Peyer's patch (tissue), 4 donors: ENCODE measurements around the gene CDH4. TPM values are rescaled to one million over a fixed set of nuclear protein-coding genes. Genes with fewer than 3 reads are reported as not detected.

Experiments
- DNase-seq, 3 donors: peaks; one replicate each; pipeline ENCODE4 v3.0.0-alpha.2; 2017 to 2019
- H3K27ac ChIP-seq, 4 donors: fragments of 200-600 bp; sonication (generic); one replicate each; pipeline ENCODE4 v1.5.1; 2016 to 2019
- H3K27me3 ChIP-seq, 2 donors: fragments of 200-600 bp; sonication (generic); one replicate each; pipeline ENCODE4 v1.5.1; 2019
- H3K36me3 ChIP-seq, 3 donors: fragments of 200-600 bp; sonication (generic); one replicate each; pipeline ENCODE4 v1.5.1; 2016 to 2019
- H3K4me1 ChIP-seq, 4 donors: fragments of 200-600 bp; sonication (generic); one replicate each; pipeline ENCODE4 v1.5.1; 2016 to 2019
- H3K4me3 ChIP-seq, 4 donors: fragments of 200-600 bp; sonication (generic); 1 replicate in 3 of 4; 2 replicates in 1 of 4; pipeline ENCODE4 v1.5.1; 2016 to 2019; ENCODE audit warnings: mild to moderate bottlenecking in 1 of 4
- H3K9me3 ChIP-seq, 4 donors: fragments of 200-600 bp; sonication (generic); one replicate each; pipeline ENCODE4 v1.5.1; 2016 to 2019; ENCODE audit warnings: mild to moderate bottlenecking in 1 of 4
- POLR2A ChIP-seq, 2 donors: fragments of 450-650 bp; IDR thresholded peaks; one replicate each; pipeline ENCODE4 v1.5.1; 2017; ENCODE audit warnings: antibody characterized with exemption in 2 of 2, mild to moderate bottlenecking in 2 of 2, moderate library complexity in 2 of 2
- total RNA-seq, 4 donors: library from RNA; depleted of rRNA; stranded (reverse); fragments of >200 nt; gene quantifications; one replicate each; pipeline ENCODE4 v1.1.0, GENCODE V29; 2016
- TF ChIP-seq, protein P1 (sequence below), 6 experiments: fragments of 450-650 bp in 4 of 6; fragments of 200-600 bp in 2 of 6; sonication (generic) in 1 of 6; IDR thresholded peaks; one replicate each; pipeline ENCODE4 v1.5.1; 2017 to 2019; ENCODE audit warnings: antibody characterized with exemption in 6 of 6, mild to moderate bottlenecking in 3 of 6, moderate library complexity in 1 of 6

Gene CDH4
- total RNA-seq, 4 donors from 2014 or later = 0.27 TPM; not detected in 3

DNA sequence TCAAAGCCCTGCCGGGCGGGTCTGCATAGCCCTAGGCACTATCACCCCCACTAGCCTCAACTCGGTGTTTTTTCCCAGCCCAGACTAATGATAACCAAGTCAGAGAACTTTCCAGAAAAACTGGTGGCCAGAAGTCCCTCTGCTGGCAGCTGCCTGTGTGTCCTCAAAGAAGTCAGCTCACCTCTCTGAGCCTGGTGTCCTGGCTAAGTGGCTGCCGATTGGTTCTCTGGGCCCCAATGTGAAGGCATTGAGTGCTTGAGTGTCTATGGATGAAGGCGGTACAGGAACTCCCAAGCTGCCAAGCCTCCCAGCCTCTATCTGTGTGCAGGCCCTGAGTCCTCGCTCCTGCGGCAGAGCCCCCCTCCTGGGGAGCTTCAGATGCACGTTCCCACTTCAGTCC is 458.0 kb downstream of the CDH4 start:
- no peaks in the 10 kb centered on the region for H3K9me3 ChIP-seq
- no peaks in the 10 kb centered on the region for H3K4me1 ChIP-seq
- DNase-seq = no peak
- H3K27ac ChIP-seq = no peak overlapping the region
- no peak for TF ChIP-seq POLR2A (IDR thresholded peaks at IDR 0.05)
- TF ChIP-seq, protein P1, sequence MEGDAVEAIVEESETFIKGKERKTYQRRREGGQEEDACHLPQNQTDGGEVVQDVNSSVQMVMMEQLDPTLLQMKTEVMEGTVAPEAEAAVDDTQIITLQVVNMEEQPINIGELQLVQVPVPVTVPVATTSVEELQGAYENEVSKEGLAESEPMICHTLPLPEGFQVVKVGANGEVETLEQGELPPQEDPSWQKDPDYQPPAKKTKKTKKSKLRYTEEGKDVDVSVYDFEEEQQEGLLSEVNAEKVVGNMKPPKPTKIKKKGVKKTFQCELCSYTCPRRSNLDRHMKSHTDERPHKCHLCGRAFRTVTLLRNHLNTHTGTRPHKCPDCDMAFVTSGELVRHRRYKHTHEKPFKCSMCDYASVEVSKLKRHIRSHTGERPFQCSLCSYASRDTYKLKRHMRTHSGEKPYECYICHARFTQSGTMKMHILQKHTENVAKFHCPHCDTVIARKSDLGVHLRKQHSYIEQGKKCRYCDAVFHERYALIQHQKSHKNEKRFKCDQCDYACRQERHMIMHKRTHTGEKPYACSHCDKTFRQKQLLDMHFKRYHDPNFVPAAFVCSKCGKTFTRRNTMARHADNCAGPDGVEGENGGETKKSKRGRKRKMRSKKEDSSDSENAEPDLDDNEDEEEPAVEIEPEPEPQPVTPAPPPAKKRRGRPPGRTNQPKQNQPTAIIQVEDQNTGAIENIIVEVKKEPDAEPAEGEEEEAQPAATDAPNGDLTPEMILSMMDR (IDR thresholded peaks at IDR 0.05) = no peak
- no peak overlapping the region for H3K4me3 ChIP-seq
- H3K36me3 ChIP-seq = no peaks in the 10 kb centered on the region
- H3K27me3 ChIP-seq = no peaks in the 10 kb centered on the region

DNA sequence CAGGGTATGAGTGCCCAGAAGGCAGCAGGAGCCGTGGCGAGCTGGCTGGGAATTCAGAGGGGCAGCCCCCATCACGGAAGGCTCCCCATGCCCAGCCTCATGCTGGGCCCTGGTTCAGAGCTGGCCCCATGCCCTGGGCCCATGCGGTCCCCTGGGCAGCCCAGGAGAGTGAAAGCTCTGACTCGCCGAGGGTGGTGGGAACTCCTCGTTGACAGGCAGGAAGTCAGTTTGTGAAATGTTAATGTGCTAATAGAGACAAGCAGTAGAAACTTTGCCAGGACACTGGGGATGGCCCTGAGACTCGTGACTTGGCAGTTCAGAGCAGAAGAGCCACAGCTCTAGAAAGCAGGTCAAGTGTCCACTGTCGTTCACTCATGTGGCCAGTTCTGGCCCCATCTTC is 460.6 kb downstream of the CDH4 start:
- Histone ChIP-seq H3K9me3 (peaks cover 0 to 3% (median 0%) of the 10 kb centered on the region in 4 donors), H3K27ac (no peak overlapping the region), H3K36me3 (no peaks in the 10 kb centered on the region), H3K4me1 (no peaks in the 10 kb centered on the region), H3K4me3 (no peak overlapping the region), H3K27me3 (no peaks in the 10 kb centered on the region)
- DNase-seq = no peak
- TF ChIP-seq, protein P1 (IDR thresholded peaks at IDR 0.05) = no peak
- TF ChIP-seq POLR2A (IDR thresholded peaks at IDR 0.05) = no peak

DNA sequence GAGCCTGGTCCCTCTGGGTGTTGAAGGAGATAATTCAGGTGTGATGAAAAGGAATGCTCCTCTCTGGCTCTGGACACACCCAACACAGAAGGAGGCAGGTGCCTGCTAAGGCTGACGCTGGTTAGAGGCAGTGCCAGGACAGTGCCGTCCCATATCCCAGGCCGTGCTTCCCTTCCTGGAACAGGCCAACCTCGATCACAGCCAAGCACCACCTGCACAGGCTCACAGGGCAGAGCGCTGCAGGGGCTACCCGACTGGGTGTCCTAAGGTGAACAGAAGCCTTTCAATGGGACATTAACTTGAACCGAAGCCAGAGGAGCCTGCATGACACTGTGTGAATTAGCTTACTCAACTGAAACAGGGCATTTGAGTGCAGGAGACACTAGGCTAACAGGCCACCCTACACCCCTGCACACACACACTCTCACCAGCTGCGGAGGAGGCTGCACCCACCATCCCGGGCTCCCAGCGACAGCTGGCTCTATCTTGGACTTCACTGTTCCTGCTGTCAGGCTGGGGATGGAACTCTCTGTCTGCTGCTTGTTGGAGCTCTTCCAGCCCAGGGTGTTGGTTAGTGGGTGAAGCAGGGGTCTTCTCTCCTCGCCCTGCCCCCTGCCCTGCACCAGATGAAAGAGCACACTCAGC is 466.4 kb downstream of the CDH4 start:
- TF ChIP-seq, protein P1 (IDR thresholded peaks at IDR 0.05) = no peak
- no peak for TF ChIP-seq POLR2A (IDR thresholded peaks at IDR 0.05)
- H3K27me3 ChIP-seq = no peaks in the 10 kb centered on the region
- H3K4me3 ChIP-seq = no peak overlapping the region
- DNase-seq = no peak
- peaks cover 0 to 3% (median 0%) of the 10 kb centered on the region in 4 donors for H3K9me3 ChIP-seq
- no peaks in the 10 kb centered on the region for H3K36me3 ChIP-seq
- no peaks in the 10 kb centered on the region for H3K4me1 ChIP-seq
- no peak overlapping the region for H3K27ac ChIP-seq

DNA sequence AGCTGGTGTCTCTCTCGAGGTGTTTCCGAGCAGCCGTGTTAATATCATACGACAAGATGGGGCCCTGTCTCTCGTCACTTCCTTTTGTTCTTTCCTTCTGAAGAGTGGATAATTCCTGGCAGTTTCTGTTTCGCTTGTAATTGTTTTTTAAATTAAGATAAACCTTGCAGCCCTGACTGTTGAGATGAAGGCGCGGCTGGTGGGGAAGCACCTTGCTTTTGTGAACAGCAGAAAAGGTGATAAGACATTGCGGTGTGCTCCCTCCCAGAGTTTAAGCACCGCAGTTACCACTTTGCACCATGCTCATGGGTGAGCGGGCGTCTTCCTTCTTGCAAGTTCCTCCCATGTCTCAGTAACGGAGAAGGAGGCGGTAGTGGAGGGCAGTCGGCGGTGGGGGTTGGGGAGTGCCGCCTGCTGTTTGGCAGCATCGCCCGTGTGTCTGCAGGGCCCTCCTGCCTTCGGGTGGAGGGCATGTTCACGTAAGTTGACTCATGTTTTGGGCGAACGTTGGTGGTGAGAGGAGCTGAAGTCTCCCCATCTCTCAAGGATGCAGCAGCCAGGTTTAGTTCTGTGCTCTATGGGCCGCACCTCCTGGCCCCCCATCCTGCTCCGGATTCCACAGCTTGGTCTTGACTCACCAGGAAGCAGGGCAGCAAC is 467.8 kb downstream of the CDH4 start:
- H3K4me3 ChIP-seq = peak overlapping the region in 2 of 4 donors; percentile 9 to 12
- TF ChIP-seq POLR2A (IDR thresholded peaks at IDR 0.05) = no peak
- H3K9me3 ChIP-seq = peaks cover 0 to 3% (median 0%) of the 10 kb centered on the region in 4 donors
- no peaks in the 10 kb centered on the region for H3K4me1 ChIP-seq
- no peak overlapping the region for H3K27ac ChIP-seq
- no peak for DNase-seq
- H3K36me3 ChIP-seq = no peaks in the 10 kb centered on the region
- H3K27me3 ChIP-seq = no peaks in the 10 kb centered on the region

DNA sequence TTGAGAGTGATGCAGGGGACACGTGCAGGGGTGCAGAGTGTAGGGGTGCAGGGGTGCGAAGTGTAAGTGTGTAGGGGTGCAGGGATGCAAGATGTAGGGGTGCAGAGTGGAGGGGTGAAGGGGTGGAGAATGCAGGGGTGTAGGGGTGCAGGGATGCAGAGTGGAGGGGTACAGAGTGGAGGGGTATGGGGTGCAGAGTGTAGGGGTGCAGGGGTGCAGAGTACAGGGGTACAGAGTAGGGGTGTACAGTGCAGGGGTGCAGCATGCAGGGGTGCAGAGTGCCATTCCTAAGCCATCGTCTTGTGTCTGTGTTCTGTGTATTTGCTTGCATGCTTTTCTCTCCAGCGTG is 468.3 kb downstream of the CDH4 start:
- TF ChIP-seq POLR2A (IDR thresholded peaks at IDR 0.05) = no peak
- TF ChIP-seq, protein P1 (IDR thresholded peaks at IDR 0.05) = no peak
- H3K9me3 ChIP-seq = peaks cover 0 to 3% (median 0%) of the 10 kb centered on the region in 4 donors
- no peaks in the 10 kb centered on the region for H3K27me3 ChIP-seq
- H3K36me3 ChIP-seq = no peaks in the 10 kb centered on the region
- H3K27ac ChIP-seq = no peak overlapping the region
- H3K4me3 ChIP-seq = no peak overlapping the region
- H3K4me1 ChIP-seq = no peaks in the 10 kb centered on the region
- DNase-seq = no peak

DNA sequence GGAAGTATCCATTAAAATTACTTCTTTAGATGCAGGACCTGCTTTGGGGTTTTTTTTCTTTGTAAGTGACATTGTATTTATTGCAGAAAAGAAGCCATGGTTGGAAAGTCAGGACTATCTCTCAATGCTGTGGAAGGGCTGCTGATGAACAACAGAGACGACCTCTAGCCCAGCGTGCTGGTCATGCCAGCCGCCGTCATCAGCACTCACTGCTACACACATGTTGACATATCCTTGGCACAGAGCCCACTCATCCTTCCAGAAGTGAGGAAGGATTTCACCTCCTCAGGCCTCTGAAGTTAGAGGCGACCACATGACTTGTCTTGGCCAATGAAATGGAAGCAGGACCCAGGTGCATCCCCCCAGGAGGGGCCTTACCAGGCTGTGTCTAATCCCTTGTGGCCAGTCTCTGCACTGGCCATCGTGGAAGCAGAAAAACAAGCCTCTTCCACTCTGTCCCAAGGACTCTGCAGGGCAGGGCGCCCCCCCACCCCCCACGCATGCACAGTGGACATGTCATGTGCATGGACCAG is 470.2 kb downstream of the CDH4 start:
- no peaks in the 10 kb centered on the region for H3K27me3 ChIP-seq
- H3K4me1 ChIP-seq = no peaks in the 10 kb centered on the region
- H3K9me3 ChIP-seq = no peaks in the 10 kb centered on the region
- no peak for DNase-seq
- H3K36me3 ChIP-seq = no peaks in the 10 kb centered on the region
- no peak overlapping the region for H3K27ac ChIP-seq
- no peak overlapping the region for H3K4me3 ChIP-seq
- TF ChIP-seq, protein P1 (IDR thresholded peaks at IDR 0.05) = no peak
- TF ChIP-seq POLR2A (IDR thresholded peaks at IDR 0.05) = no peak
